Peyer's patch (tissue), 4 donors: ENCODE data around the gene PLEKHM2. TPM values are rescaled to one million over a fixed set of nuclear protein-coding genes. Genes with fewer than 3 reads are reported as not detected.

ENCODE experiments used
- DNase-seq, 3 donors: peaks; one replicate each; pipeline ENCODE4 v3.0.0-alpha.2; 2017 to 2019
- H3K27ac ChIP-seq, 4 donors: fragments of 200-600 bp; sonication (generic); one replicate each; pipeline ENCODE4 v1.5.1; 2016 to 2019
- H3K27me3 ChIP-seq, 2 donors: fragments of 200-600 bp; sonication (generic); one replicate each; pipeline ENCODE4 v1.5.1; 2019
- H3K36me3 ChIP-seq, 3 donors: fragments of 200-600 bp; sonication (generic); one replicate each; pipeline ENCODE4 v1.5.1; 2016 to 2019
- H3K4me1 ChIP-seq, 4 donors: fragments of 200-600 bp; sonication (generic); one replicate each; pipeline ENCODE4 v1.5.1; 2016 to 2019
- H3K4me3 ChIP-seq, 4 donors: fragments of 200-600 bp; sonication (generic); 1 replicate in 3 of 4; 2 replicates in 1 of 4; pipeline ENCODE4 v1.5.1; 2016 to 2019; ENCODE audit warnings: mild to moderate bottlenecking in 1 of 4
- H3K9me3 ChIP-seq, 4 donors: fragments of 200-600 bp; sonication (generic); one replicate each; pipeline ENCODE4 v1.5.1; 2016 to 2019; ENCODE audit warnings: mild to moderate bottlenecking in 1 of 4
- CTCF ChIP-seq, 6 experiments: fragments of 450-650 bp in 4 of 6; fragments of 200-600 bp in 2 of 6; sonication (generic) in 1 of 6; IDR thresholded peaks; one replicate each; pipeline ENCODE4 v1.5.1; 2017 to 2019; ENCODE audit warnings: antibody characterized with exemption in 6 of 6, mild to moderate bottlenecking in 3 of 6, moderate library complexity in 1 of 6
- POLR2A ChIP-seq, 2 donors: fragments of 450-650 bp; IDR thresholded peaks; one replicate each; pipeline ENCODE4 v1.5.1; 2017; ENCODE audit warnings: antibody characterized with exemption in 2 of 2, mild to moderate bottlenecking in 2 of 2, moderate library complexity in 2 of 2
- total RNA-seq, 4 donors: library from RNA; depleted of rRNA; stranded (reverse); fragments of >200 nt; gene quantifications; one replicate each; pipeline ENCODE4 v1.1.0, GENCODE V29; 2016

The PLEKHM2 gene
- total RNA-seq, 4 donors from 2014 or later: 20.0 to 63.5 (median 37.7) TPM

- DNase-seq: no peak
- no peaks in the 10 kb centered on the region for H3K9me3 ChIP-seq
- peaks cover 0 to 90% (median 0%) of the 10 kb centered on the region in 3 donors for H3K36me3 ChIP-seq
These were observed 42.9 kb downstream of the PLEKHM2 start for GRCh38 chr1:15727021-15727420.

DNA sequence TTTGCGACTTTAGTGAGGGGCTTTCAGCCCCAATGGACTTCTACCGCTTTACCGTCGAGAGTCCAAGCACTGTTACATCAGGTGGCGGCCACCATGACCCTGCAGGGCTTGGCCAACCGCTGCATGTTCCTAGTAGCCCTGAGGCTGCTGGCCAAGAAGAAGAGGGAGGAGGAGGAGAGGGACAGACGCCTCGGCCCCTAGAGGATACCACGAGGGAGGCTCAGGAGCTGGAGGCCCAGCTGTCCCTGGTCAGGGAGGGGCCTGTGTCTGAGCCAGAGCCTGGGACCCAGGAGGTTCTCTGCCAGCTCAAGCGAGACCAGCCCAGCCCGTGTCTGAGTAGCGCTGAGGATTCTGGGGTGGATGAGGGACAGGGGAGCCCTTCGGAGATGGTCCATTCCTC is 43.3 kb downstream of the PLEKHM2 start:
- no peak for DNase-seq
- peaks cover 0 to 90% (median 0%) of the 10 kb centered on the region in 3 donors for H3K36me3 ChIP-seq
- no peak overlapping the region for H3K27ac ChIP-seq
- no peaks in the 10 kb centered on the region for H3K27me3 ChIP-seq
- TF ChIP-seq CTCF (IDR thresholded peaks at IDR 0.05) (no peak), POLR2A (IDR thresholded peaks at IDR 0.05) (no peak)
- H3K4me1 ChIP-seq: no peaks in the 10 kb centered on the region
- H3K9me3 ChIP-seq: no peaks in the 10 kb centered on the region
- H3K4me3 ChIP-seq: no peak overlapping the region

More at GRCh38 chr1:15727021-15727420, 42.9 kb downstream of the PLEKHM2 start:
- no peak overlapping the region for H3K4me3 ChIP-seq
- TF ChIP-seq CTCF (IDR thresholded peaks at IDR 0.05) (no peak), POLR2A (IDR thresholded peaks at IDR 0.05) (no peak)
- no peaks in the 10 kb centered on the region for H3K27me3 ChIP-seq
- no peaks in the 10 kb centered on the region for H3K4me1 ChIP-seq
- no peak overlapping the region for H3K27ac ChIP-seq

GRCh38 chr1:15727866-15728534 is 43.9 kb downstream of the PLEKHM2 start:
- Histone ChIP-seq H3K27ac (no peak overlapping the region), H3K36me3 (peaks cover 0 to 90% (median 0%) of the 10 kb centered on the region in 3 donors), H3K9me3 (no peaks in the 10 kb centered on the region), H3K4me1 (no peaks in the 10 kb centered on the region), H3K4me3 (no peak overlapping the region), H3K27me3 (no peaks in the 10 kb centered on the region)
- no peak for DNase-seq
- no peak for TF ChIP-seq CTCF (IDR thresholded peaks at IDR 0.05)
- TF ChIP-seq POLR2A (IDR thresholded peaks at IDR 0.05): no peak

- Histone ChIP-seq H3K27ac (no peak overlapping the region), H3K4me3 (no peak overlapping the region), H3K36me3 (peaks cover 0 to 95% (median 0%) of the 10 kb centered on the region in 3 donors), H3K4me1 (no peaks in the 10 kb centered on the region), H3K27me3 (no peaks in the 10 kb centered on the region), H3K9me3 (no peaks in the 10 kb centered on the region)
- DNase-seq: no peak
- TF ChIP-seq POLR2A (IDR thresholded peaks at IDR 0.05) (no peak), CTCF (IDR thresholded peaks at IDR 0.05) (no peak)
These were observed 45.0 kb downstream of the PLEKHM2 start for GRCh38 chr1:15728937-15729657.

DNA sequence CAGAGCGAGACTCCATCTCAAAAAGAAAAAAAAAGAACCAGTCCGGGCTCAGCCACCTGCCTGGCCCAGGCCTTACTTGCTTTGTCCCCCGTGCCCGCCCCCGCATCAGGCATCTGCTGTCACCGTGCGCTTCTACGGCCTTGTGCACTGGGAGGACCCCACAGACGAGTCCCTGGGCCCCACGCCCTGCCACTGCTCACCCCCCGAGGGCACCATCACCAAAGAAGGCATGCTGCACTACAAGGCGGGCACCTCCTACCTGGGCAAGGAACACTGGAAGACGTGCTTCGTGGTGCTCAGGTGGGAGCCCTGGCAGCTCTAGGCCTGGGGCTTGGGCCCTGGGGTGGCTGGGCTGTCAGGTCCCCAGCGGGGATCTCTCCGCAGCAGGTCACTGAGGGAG is 46.3 kb downstream of the PLEKHM2 start:
- no peaks in the 10 kb centered on the region for H3K27me3 ChIP-seq
- no peak for TF ChIP-seq CTCF (IDR thresholded peaks at IDR 0.05)
- peaks cover 0 to 9% (median 0%) of the 10 kb centered on the region in 4 donors for H3K4me1 ChIP-seq
- H3K36me3 ChIP-seq: peaks cover 0 to 92% (median 0%) of the 10 kb centered on the region in 3 donors
- DNase-seq: no peak
- no peaks in the 10 kb centered on the region for H3K9me3 ChIP-seq
- peak overlapping the region in 1 of 4 donors; percentile 25 for H3K27ac ChIP-seq
- H3K4me3 ChIP-seq: no peak overlapping the region
